PC-3 (cell line): ENCODE data around the gene RMND1. TPM values are rescaled to one million over a fixed set of nuclear protein-coding genes. Genes with fewer than 3 reads are reported as not detected.

Source experiments
- ATAC-seq: fragments of 200-7000 bp; cut with Tn5 transposase; 2 replicates; pipeline ENCODE4 v1.9.1; 2020; ENCODE audit warnings: mild to moderate bottlenecking, moderate library complexity
- BruUV-seq: library from RNA; stranded (reverse); fragments of 400-500 nt; replicated peaks from 2 replicates; lab custom pipeline; 2021; lab: Mats Ljungman, UMichigan
- CTCF ChIA-PET: fragments of 300-600 bp; sonication (Branson Sonifier 250); formaldehyde crosslinking; loops from one replicate; lab custom pipeline; 2022; ENCODE audit warnings: antibody characterized with exemption; lab: Charles Lee
- POLR2A ChIA-PET: fragments of 300-600 bp; sonication (Branson Sonifier 250); formaldehyde crosslinking; loops from one replicate; lab custom pipeline; 2022; ENCODE audit warnings: antibody characterized with exemption; ENCODE audit not compliant: unreplicated experiment; lab: Charles Lee
- DNase-seq: peaks from one replicate; pipeline ENCODE4 v3.0.0-alpha.2; 2015
- H2AFZ ChIP-seq: fragments of 300-600 bp; sonication (generic); 2 replicates; pipeline ENCODE4 v1.6.0; 2016; ENCODE audit warnings: antibody characterized with exemption, low read length
- H3F3A ChIP-seq: fragments of 300-600 bp; sonication (generic); one replicate; pipeline ENCODE4 v1.6.0; 2017; ENCODE audit warnings: antibody characterized with exemption, low read length, control low read depth, mild to moderate bottlenecking; ENCODE audit not compliant: unreplicated experiment
- H3K27ac ChIP-seq: fragments of 300-600 bp; sonication (generic); 2 replicates; pipeline ENCODE4 v1.5.1; 2016; ENCODE audit warnings: mild to moderate bottlenecking, low read length
- H3K27me3 ChIP-seq: fragments of 300-600 bp; sonication (generic); 2 replicates; pipeline ENCODE4 v1.6.1; 2016; ENCODE audit warnings: low read length, mixed read lengths
- H3K36me3 ChIP-seq: fragments of 300-600 bp; sonication (generic); 2 replicates; pipeline ENCODE4 v1.6.1; 2016; ENCODE audit warnings: low read depth, mixed run types, low read length, mixed read lengths
- H3K4me1 ChIP-seq: fragments of 300-600 bp; sonication (generic); 2 replicates; pipeline ENCODE4 v1.5.1; 2016; ENCODE audit warnings: low read length; ENCODE audit not compliant: insufficient read depth
- H3K4me2 ChIP-seq: fragments of 300-600 bp; sonication (generic); 2 replicates; pipeline ENCODE4 v1.6.0; 2016; ENCODE audit warnings: low read length
- H3K4me3 ChIP-seq: fragments of 300-600 bp; sonication (generic); 2 replicates; pipeline ENCODE4 v1.5.1; 2016; ENCODE audit warnings: mild to moderate bottlenecking, low read length, mixed read lengths
- H3K79me2 ChIP-seq: fragments of 300-600 bp; sonication (generic); 2 replicates; pipeline ENCODE4 v1.6.1; 2017; ENCODE audit warnings: low read length, mixed read lengths
- H3K9ac ChIP-seq: fragments of 300-600 bp; sonication (generic); 2 replicates; pipeline ENCODE4 v1.6.0; 2016; ENCODE audit warnings: mild to moderate bottlenecking, low read length
- H3K9me2 ChIP-seq: fragments of 300-600 bp; sonication (generic); replicated peaks from 2 replicates; pipeline ENCODE4 v1.6.1; 2016; ENCODE audit warnings: mixed run types, low read length, mixed read lengths
- H3K9me3 ChIP-seq: fragments of 300-600 bp; sonication (generic); 2 replicates; pipeline ENCODE4 v1.6.1; 2016; ENCODE audit warnings: low read length, mixed read lengths
- H4K20me1 ChIP-seq: fragments of 300-600 bp; sonication (generic); 2 replicates; pipeline ENCODE4 v1.6.1; 2016; ENCODE audit warnings: low read length, mixed read lengths
- CTCF ChIP-seq: fragments of 300-600 bp; sonication (generic); conservative IDR thresholded peaks from 2 replicates; pipeline ENCODE4 v1.5.1; 2017; ENCODE audit warnings: antibody characterized with exemption, low read depth, mild to moderate bottlenecking, low read length
- EZH2 ChIP-seq: fragments of 300-600 bp; sonication (generic); IDR thresholded peaks from one replicate; pipeline ENCODE4 v1.6.1; 2017; ENCODE audit warnings: antibody characterized with exemption, mild to moderate bottlenecking, low read length; ENCODE audit not compliant: unreplicated experiment
- EZH2phosphoT487 ChIP-seq: fragments of 300-600 bp; sonication (generic); IDR thresholded peaks from 2 replicates; pipeline ENCODE4 v1.6.1; 2018; ENCODE audit warnings: mild to moderate bottlenecking, antibody characterized with exemption, low read length, borderline replicate concordance
- intact Hi-C: fragments of 100-400 bp; cut with micrococcal nuclease; formaldehyde crosslinking; loops from 2 replicates; pipeline ENCODE4 v1.9.0; 2023
- total RNA-seq: library from RNA; depleted of rRNA; stranded (reverse); fragments of >200 nt; gene quantifications from 2 replicates; pipeline ENCODE4 v1.2.3, GENCODE V29; 2014

Gene RMND1
- total RNA-seq, 1 experiment from 2014 or later = 20.8 TPM

GRCh38 chr6:151498327-151498726 lies 46.4 kb upstream of the RMND1 start:
- no peaks in the 10 kb centered on the region for H4K20me1 ChIP-seq
- peaks cover 6% of the 10 kb centered on the region; the same call in 1 of the 2 replicates for H3K4me1 ChIP-seq
- H3K4me2 ChIP-seq = no peak overlapping the region
- H3K36me3 ChIP-seq = no peaks in the 10 kb centered on the region
- no peaks in the 10 kb centered on the region for H3K9me3 ChIP-seq
- H3K9ac ChIP-seq = no peak overlapping the region
- POLR2A ChIA-PET = no interaction called here
- intact Hi-C loops = no loop called here
- H2AFZ ChIP-seq = no peak overlapping the region
- no peak overlapping the region for H3K27ac ChIP-seq
- no peaks in the 10 kb centered on the region for H3K9me2 ChIP-seq
- no peak for TF ChIP-seq CTCF
- TF ChIP-seq EZH2 = no peak
- no peak for TF ChIP-seq EZH2phosphoT487
- no peak for DNase-seq
- CTCF ChIA-PET = no interaction called here
- no peak overlapping the region for H3K4me3 ChIP-seq
- peaks cover 16% of the 10 kb centered on the region for H3K27me3 ChIP-seq
- BruUV-seq = no TSS peak
- no peak for ATAC-seq
- H3K79me2 ChIP-seq = no peaks in the 10 kb centered on the region
- no peaks in the 10 kb centered on the region for H3F3A ChIP-seq

- TF ChIP-seq CTCF (no peak), EZH2 (no peak), EZH2phosphoT487 (no peak)
- Histone ChIP-seq H3K9me2 (no peaks in the 10 kb centered on the region), H3K27ac (no peak overlapping the region), H4K20me1 (no peaks in the 10 kb centered on the region), H3K36me3 (no peaks in the 10 kb centered on the region), H3K4me3 (no peak overlapping the region), H3K4me2 (no peak overlapping the region), H3K9ac (no peak overlapping the region), H3F3A (no peaks in the 10 kb centered on the region), H3K4me1 (peaks cover 6% of the 10 kb centered on the region; the same call in 1 of the 2 replicates), H3K27me3 (peaks cover 20% of the 10 kb centered on the region), H2AFZ (no peak overlapping the region), H3K9me3 (no peaks in the 10 kb centered on the region), H3K79me2 (no peaks in the 10 kb centered on the region)
- DNase-seq (no peak), ATAC-seq (no peak)
- no TSS peak for BruUV-seq
- POLR2A ChIA-PET = no interaction called here
- intact Hi-C loops = no loop called here
- CTCF ChIA-PET = no interaction called here
Measured at GRCh38 chr6:151497905-151498304, 46.0 kb upstream of the RMND1 start.

- CTCF ChIA-PET = no interaction called here
- POLR2A ChIA-PET = no interaction called here
Measured at GRCh38 chr6:151495380-151495779, 43.5 kb upstream of the RMND1 start.

More at GRCh38 chr6:151495380-151495779, 43.5 kb upstream of the RMND1 start:
- Histone ChIP-seq H3K4me2 (no peak overlapping the region), H3K9me2 (no peaks in the 10 kb centered on the region), H3K27me3 (peaks cover 20% of the 10 kb centered on the region), H3K9ac (no peak overlapping the region), H4K20me1 (no peaks in the 10 kb centered on the region), H3K79me2 (no peaks in the 10 kb centered on the region), H2AFZ (no peak overlapping the region), H3K9me3 (no peaks in the 10 kb centered on the region), H3K36me3 (no peaks in the 10 kb centered on the region), H3K4me1 (no peaks in the 10 kb centered on the region), H3F3A (no peaks in the 10 kb centered on the region), H3K4me3 (no peak overlapping the region), H3K27ac (no peak overlapping the region)
- no peak for TF ChIP-seq CTCF
- TF ChIP-seq EZH2phosphoT487 = no peak
- TF ChIP-seq EZH2 = no peak
- ATAC-seq = no peak
- DNase-seq = no peak
- no TSS peak for BruUV-seq
- intact Hi-C loops = no loop called here
